ENCODE measurements around the gene MRPS15. TPM values are rescaled to one million over a fixed set of nuclear protein-coding genes. Genes with fewer than 3 reads are reported as not detected.
"Not testable (repeated sequence)": the region's sequence is repeated elsewhere in the genome, so short reads cannot be mapped to it uniquely, and the experiment has no call there.

MRPS15 gene
- total RNA-seq = 119 TPM
- long read RNA-seq, transcript MRPS15-201 (8 exons, 1,006 nt) = major isoform, 75 of 80 reads
- long read RNA-seq, partial matches to known transcripts = 1 of 80 reads
- long read RNA-seq, other reads (novel, unspliced or antisense) = 3 of 80 reads

DNA sequence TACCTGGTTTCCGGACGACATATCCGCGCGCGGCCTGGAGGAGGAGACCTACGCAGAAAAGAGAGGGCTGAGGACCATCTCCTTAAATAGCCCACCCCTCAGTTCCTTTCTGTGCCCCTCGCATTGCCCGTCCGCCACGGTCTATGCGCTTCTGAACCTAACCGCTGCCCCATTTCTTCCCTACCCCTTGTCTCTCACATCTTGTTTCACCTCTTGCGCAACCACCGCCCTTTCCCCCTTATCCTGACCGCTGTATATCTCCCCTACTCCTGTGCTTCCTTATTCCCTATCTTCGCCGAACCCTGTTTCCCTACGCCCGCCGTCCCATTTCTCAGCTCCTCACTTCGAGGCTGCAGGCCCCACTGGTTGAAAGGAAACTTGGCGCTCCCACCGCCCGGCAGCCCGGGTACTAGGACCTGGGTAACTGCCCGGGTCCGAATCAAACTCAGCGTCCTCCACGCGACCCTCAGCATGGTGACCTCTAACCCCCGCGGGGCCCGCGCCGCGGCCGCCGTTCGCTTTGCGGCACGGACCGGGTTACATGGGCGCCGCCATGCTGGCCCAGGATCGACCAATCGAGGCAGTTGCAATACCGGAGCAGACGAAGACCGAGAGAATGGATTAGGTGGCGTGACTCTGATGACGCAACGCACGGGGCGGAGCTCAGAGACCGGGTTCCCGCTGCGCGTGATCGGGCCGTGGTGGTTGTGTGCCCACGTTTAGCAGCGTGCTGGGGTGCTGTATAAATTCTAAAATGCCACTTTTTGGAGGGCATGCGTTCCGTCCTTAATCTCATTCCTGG, at the start of gene MRPS15:
MRPS15 (minus strand) TSS at position 582 of the 802 bp plus-strand sequence; CDS start at position 473, 109 bp downstream.
- intact Hi-C loops (cut with micrococcal nuclease) = no loop called here
- peak; percentile 97 for DNase-seq
- ATAC-seq = peak; percentile 96

DNA sequence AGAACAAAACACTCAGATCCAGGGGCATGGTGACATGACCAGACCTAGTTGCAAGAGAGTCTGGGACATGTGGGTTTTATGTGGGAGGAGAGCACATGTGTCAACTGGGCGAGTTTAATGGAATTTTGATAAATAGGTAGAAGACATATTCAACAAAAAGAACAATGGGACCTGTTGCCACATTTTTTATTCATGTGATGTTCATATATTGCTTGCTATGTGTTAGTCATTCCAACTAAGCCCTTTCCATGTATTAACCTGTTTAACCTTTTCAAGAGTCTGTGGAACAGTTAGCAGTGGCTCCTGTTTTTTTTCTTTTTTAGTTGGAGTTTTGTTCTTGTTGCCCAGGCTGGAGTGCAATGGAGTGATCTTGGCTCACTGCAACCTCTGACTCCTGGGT, 48.7 kb upstream of the MRPS15 start:
- ATAC-seq = no peak
- intact Hi-C loops (cut with micrococcal nuclease) = no loop called here
- DNase-seq = no peak

DNA sequence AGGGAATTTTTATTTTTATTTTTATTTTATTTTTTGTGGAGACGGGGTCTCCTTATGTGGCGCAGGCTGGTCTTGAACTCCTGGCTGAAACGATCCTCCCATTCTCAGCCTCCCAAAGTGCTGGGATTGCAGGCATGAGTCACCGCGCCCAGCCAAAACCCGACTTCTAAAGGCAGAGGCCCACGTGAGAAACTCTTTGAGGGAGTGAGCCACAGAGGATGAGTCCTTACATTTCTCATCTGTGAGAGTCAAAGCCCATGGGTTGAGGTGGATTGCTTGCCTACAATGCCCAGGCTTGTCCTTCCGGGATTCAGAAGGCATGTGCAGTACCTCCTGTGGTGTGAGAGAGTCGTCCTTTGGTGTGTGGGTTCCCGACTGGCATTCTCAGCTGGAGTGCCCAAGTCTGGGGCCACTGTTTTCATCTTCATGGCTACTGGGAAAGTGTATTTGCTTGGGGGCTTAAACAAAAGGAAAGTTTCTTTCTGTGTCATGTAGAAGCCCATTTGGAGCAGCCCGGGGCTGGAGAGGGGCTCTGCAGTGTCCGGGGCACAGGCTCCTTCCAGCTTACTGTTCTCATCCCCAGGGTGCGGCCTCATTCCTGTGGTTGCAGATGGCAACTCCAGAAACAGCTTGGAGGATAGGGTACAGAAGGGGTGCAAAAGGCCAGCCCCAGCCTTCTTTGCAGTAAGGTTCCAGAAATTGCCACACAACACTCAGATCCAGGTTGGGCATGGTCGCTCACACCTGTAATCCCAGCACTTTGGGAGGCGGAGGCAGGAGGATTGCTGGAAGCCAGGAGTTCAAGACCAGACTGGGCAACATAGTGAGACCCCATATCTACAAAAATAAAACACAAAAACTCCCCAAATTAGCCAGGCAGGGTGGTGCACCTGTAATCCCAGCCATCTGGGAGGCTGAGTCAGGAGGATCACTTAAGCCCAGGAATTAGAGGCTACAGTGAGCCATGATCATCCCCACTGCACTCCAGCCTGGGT, 47.9 kb upstream of the MRPS15 start:
- ATAC-seq (no peak), DNase-seq (no peak)
- intact Hi-C loops (cut with micrococcal nuclease) = no loop called here

DNA sequence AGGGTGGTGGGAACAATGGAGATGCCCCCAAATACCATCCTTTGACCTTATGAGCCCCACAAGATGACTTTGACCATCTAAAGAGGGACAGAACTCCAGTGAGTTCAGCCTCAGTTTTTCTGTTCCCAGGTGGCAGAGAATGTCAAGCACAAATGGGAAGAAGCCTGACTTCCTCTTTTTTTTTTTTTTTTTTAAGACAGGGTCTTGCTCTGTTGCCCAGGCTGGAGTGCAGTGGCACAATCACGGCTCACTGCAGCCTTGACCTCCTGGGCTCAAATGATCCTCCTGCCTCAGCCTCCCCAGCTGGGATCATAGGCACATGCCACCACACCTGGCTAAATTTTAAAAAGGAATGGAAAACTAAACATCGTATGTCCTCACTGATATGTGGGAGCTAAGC, 47.0 kb upstream of the MRPS15 start:
- ATAC-seq; DNase-seq; intact Hi-C loops (cut with micrococcal nuclease): not testable (repeated sequence)

DNA sequence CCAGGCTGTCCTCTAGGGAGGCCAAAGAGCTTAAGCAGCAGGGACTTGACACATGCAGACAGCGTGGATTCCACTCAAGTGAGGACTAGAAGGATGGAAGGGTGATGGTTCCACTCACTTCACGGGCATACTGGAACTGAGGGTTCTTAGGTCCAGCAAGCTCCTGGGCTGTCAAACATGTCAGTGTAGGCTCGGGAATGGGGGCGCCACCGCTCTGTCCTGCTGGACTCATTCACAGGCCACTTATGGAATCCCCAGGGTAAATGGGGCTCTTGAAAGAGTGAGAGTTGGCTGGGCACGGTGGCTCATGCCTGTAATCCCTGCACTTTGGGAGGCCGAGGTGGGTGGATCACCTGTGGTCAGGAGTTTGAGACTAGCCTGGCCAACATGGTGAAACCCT, 46.2 kb upstream of the MRPS15 start:
- DNase-seq (no peak), ATAC-seq (no peak)
- intact Hi-C loops (cut with micrococcal nuclease) = no loop called here

DNA sequence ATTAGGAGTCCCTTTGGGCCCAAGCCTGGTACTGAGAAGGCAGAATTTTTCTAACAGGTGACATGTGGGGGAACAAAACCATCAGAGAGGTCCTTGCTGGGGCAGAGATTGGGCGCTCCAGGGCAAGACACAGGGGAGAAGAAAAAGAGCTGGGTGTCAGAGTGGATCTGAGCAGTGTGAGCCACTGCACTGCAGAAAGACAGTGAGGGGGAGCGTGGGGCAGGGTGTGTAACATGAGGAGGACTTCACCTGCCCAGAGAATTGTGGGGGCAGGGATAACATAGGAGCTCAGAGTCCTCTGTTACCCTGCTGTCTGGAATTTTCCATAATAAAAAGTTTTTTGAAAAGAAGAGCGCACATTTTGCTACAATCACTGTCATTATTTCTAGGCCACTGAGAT, 44.1 kb upstream of the MRPS15 start:
- ATAC-seq (no peak), DNase-seq (no peak)
- intact Hi-C loops (cut with micrococcal nuclease) = no loop called here

DNA sequence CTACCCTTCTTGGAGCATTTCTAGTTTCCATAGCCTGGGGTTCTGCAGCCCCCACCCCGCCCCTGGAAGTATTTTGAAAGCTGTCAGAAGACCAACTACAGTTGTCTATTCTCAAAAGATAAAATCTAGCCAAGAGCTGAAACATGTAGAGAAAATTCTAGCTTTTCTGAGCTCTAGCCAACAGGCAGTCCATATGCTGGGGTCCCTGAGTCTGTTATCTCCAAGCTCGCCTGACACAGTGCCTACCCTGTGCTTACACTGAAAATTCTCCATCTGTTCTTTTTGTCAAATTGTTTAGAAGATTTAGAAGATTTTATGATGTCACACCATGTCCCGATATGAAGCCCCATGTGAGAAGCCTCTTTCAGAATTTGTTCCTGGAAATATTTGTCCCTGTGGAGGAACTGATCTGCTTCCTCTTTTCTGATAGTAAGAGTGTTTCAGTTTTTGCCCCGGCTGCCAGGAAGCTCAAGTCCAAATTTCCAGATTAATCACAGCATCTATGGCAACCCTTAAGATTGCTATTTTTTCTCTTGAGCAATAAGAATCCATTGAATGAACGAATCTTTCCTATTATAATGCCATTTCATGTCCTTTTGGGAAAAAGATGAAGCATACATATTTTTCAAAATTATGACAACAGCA, 42.2 kb upstream of the MRPS15 start:
- no peak for ATAC-seq
- intact Hi-C loops (cut with micrococcal nuclease) = no loop called here
- DNase-seq = no peak

DNA sequence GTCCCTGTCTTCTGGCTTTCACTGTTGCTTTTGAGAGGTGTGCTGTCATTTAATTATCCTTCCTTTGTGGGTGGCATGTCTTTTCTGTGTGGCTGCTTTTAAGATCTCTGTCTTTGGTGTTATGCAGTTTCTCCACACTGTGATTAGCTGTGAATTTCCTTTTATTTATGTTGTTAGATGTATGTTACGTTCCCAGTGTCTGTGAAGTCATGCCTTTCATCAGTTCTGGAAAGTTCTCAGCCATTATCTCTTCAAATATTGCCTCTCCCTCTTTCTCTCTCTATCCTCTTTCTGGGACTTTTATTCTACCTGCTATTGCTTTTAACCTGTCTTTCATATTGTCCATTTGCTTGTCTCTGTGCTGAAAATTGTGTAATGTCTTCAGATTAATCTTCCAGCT, 39.5 kb upstream of the MRPS15 start:
- ATAC-seq = no peak

DNA sequence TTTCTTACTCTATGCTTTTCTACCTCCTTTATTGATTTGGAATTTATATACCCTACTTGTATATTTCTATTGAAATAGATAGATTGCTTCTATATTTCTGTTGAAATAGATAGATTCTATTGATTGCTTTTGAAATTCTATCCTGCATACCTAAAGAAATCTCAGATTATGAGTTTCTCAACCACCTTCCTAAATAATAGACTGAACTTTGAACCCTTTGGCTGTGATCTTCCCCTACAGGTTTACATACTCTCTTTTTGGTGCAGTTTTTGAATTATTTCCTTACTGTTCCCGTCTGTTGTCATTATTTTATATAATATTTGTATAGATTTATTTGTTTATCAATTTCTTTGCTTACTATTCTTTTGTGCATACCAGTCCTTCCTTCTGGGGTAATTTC, 39.0 kb upstream of the MRPS15 start:
- DNase-seq = no peak
- no peak for ATAC-seq
- intact Hi-C loops (cut with micrococcal nuclease) = no loop called here

More for the DNA sequence above, 39.5 kb upstream of the MRPS15 start:
- intact Hi-C loops (cut with micrococcal nuclease) = no loop called here
- no peak for DNase-seq

DNA sequence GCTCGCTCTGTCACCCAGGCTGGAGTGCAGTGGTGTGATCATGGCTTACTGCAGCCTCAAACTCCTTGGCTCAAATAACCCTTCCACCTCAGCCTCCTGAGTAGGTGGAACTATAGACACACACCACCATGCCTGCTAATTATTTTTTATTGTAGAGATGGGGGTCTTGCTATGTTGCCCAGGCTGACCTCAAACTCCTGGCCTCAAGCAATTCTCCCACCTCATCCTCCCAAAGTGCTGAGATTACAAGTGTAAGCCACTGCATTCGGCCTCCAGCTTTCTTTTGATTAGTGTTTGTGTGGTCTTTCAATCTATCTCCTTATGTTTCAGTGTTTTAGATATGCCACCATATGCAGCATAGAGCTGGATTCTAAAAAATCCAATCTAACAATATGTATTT, 38.4 kb upstream of the MRPS15 start:
- DNase-seq (no peak), ATAC-seq (no peak)
- intact Hi-C loops (cut with micrococcal nuclease) = no loop called here

DNA sequence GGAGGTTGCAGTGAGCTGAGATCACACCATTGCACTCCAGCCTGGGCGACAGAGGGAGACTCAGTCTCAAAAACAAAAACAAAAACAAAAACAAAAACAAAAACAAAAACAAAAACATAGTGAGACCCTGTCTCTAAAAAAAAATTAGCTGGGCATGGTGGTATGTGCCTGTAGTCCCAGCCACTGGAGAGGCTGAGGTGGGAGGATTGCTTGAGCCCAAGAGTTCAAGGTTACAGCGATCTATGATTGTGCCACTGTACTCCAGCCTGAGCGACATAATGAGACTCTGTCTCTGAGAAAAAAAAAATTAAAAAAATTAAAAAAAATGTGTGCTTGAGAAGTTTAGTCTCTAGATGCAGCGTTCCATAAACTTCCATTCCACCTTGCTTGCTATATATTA, 37.7 kb upstream of the MRPS15 start:
- intact Hi-C loops (cut with micrococcal nuclease); DNase-seq; ATAC-seq: not testable (repeated sequence)

DNA sequence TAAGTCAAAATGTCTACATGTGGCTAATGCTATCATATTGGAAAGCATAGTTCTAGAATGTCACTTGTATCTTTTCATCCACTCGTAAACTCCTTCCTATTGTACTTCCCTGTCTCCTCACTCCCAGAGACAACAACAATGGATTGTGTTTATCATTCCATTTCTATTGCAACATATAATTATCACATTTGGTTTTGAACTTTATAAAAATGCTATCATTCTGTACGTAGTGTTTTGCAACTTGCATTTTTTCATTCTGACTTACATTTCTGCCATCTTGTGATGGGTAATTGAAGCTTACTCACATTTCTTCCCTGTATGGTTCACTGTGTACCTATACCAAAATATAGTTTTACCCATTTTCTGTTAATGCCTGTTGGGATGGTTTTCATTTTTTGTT, 33.0 kb upstream of the MRPS15 start:
- no peak for ATAC-seq
- no peak for DNase-seq

DNA sequence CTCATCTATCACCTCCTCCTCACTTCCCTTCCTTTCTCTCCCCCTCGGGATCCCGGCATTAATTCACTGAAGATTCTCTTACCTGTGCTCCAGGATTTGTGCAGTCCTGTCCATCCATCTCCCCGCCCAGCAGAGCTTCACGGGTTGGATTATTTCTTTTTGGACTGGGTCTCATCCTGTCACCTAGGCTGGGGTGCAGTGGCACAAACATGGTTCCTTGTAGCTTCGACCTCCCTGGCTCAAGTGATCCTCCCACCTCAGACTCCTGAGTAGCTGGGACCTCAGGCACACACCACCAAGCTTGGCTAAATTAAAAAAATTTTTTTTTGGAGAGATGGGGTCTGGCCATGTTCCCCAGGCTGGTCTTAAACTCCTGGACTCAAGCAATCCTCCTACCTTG, 30.8 kb upstream of the MRPS15 start:
- intact Hi-C loops (cut with micrococcal nuclease) = no loop called here
- ATAC-seq (no peak), DNase-seq (no peak)

More for the DNA sequence above, 33.0 kb upstream of the MRPS15 start:
- intact Hi-C loops (cut with micrococcal nuclease) = no loop called here

DNA sequence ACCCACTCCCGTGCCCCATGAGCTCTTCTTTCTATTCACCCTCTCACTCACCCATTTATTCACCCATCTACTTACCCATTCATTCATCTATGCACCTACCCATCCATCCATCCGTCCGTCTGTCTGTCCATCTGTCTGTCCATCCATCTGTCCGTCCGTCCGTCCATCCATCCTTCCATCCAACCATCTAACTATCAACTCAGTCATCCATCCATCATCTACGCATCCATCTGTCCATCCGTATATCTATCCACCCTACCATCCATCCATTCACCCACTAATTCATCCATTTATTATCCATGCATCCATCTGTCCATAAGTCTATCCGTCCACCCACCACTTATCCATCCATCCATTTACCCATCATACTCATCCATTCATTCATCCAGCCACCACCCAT, 29.3 kb upstream of the MRPS15 start:
- ATAC-seq (no peak), DNase-seq (no peak)
- intact Hi-C loops (cut with micrococcal nuclease) = no loop called here

DNA sequence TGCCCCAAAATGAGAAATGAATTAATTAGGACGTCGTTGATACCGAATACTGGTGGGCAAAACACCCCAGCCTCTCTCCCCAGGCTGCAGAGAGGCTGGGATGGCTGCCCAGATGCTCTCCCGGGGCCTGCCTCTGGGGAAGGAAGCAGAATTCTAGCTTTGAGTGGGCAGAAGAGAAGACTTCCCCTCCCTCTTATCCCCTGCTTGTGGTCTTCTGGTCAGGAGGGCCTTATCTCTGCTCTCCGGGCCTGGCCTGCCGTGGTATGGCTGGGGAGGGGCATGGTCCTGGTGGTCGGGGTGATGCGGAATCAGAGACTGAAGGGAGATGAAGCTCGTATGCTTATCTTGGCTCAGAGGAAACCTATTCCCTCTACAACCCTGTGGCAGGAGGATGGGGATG, 28.3 kb upstream of the MRPS15 start:
- intact Hi-C loops (cut with micrococcal nuclease) = no loop called here
- DNase-seq = no peak
- no peak for ATAC-seq

DNA sequence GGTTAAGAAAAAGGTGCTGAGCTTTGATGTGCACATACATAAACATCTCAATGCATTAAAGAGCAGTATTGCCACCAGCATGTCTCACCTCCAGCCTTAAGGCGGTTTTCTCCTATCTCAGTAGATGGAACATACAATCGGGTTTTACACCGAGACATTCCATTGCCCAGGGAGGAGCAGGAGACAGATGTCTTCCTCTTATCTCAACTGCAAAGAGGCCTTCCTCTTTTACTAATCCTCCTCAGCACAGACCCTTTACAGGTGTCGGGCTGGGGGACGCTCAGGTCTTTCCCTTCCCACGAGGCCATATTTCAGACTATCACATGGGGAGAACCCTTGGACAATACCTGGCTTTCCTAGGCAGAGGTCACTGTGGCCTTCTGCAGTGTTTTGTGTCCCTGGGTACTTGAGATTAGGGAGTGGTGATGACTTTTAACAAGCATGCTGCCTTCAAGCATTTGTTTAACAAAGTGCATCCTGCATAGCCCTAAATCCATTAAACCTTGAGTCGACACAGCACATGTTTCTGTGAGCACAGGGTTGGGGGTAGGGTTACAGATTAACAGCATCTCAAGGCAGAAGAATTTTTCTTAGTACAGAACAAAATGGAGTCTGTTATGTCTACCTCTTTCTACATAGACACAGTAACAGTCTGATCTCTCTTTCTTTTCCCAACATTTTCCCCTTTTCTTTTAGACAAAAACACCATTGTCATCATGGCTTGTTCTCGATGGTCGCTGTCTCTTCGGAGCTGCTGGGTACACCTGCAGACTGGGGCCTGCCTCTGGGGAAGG, 25.3 kb upstream of the MRPS15 start:
- intact Hi-C loops (cut with micrococcal nuclease); ATAC-seq; DNase-seq: not testable (repeated sequence)

DNA sequence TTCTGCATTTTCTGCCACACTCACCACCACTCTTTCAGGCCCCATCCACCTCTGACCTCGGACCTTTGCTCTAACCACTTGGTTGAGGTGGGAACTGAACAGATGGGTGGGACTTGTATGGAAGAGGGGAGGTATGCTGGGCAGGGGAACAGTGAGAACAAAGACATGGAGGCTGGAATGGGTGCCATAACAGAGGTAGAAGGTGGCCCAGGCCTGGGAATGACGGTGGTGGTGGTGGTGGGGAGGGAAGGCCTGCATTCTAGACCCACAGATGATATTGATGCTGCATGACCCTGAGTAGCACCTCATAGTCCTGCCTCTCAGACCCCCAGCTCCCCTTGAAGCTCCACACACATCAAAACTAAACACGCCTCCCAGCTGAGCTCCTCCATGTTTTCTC, 23.7 kb upstream of the MRPS15 start:
- DNase-seq = no peak
- intact Hi-C loops (cut with micrococcal nuclease) = no loop called here
- ATAC-seq = no peak

DNA sequence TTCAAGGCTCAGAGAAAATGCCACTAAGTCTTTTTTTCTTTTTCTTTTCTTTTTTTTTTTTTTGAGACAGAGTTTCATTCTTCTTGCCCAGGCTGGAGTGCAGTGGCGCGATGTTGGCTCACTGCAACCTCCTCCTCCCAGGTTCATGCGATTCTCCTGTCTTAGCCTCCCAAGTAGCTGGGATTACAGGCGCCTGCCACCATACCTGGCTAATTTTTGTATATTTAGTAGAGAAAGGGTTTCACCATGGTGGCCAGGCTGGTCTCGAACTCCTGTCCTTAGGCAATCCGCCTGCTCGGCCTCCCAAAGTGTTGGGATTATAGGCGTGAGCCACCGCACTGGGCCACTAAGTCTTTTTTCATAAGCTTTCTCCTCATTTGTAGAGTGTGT, 23.1 kb upstream of the MRPS15 start:
- intact Hi-C loops (cut with micrococcal nuclease); DNase-seq; ATAC-seq: not testable (repeated sequence)

Data from left ventricle myocardium superior (tissue), 1 donor.